ENCODE data around the gene CD1C.
"Not testable (repeated sequence)": the region's sequence is repeated elsewhere in the genome, so short reads cannot be mapped to it uniquely, and the experiment has no call there.

Gene CD1C

DNA sequence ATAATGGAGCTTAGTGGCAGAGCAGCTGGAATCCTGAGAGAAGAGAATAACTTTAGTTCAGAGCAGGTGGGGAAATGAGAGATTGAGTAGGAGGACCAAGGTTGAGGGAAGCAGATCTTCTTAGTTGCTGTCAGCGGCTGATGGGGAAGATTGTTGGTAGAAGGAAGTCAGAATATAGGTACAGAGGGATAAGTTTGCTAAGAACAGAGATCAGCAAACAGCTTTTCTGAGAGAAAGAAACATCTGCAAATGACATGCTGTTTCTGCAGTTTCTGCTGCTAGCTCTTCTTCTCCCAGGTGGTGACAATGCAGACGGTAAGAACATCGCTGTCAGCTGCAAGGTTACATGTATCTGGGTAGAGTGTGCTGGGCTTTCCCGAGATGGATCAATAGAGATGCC is at the start of gene CD1C:
Gene CD1C (plus strand): TSS at position 113 of the 400 bp plus-strand sequence. CDS start 142 bp downstream, at position 255.
- no peak for DNase-seq (ENCODE audit: low read depth)
- Histone ChIP-seq H3K9ac (ENCODE audit: low read length) (no peak within 1 kb of the TSS), H3K4me1 (ENCODE audit: control insufficient read depth, insufficient read depth, low read length) (no peaks in the 10 kb centered on the region), H3K9me3 (ENCODE audit: control insufficient read depth, low read length) (no peaks in the 10 kb centered on the region), H3K36me3 (ENCODE audit: control insufficient read depth, insufficient read depth, low read length, severe bottlenecking) (no peaks in the 10 kb centered on the region), H3K27me3 (replicated peaks; ENCODE audit: control insufficient read depth, insufficient read depth, low read length) (no peaks in the 10 kb centered on the region), H3K4me3 (ENCODE audit: low read length) (no peak within 1 kb of the TSS)

DNA sequence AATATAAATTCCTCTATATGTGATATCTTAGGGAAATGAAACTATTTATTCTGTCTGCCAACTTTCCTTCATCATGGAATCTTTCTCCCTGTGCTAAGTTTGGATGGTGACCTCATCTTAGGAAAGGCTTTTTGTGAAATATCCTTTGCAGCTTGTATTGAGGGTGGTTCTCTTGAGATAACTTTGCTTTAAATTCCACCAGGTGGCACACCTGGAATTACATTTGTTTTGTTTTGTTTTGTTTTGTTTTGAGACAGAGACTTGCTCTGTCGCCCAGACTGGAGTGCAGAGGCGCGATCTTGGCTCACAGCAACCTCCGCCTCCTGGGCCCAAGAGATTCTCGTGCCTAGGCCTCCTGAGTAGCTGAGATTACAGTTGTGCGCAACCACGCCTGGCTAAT is 43.1 kb upstream of the CD1C start:
- no peak for DNase-seq (ENCODE audit: low read depth)
- H3K9ac ChIP-seq (ENCODE audit: low read length), result no peak overlapping the region
- H3K27me3 ChIP-seq (replicated peaks; ENCODE audit: control insufficient read depth, insufficient read depth, low read length), result peaks cover 5% of the 10 kb centered on the region
- no peak overlapping the region for H3K4me3 ChIP-seq (ENCODE audit: low read length)
- H3K9me3 ChIP-seq (ENCODE audit: control insufficient read depth, low read length), result peaks cover 2% of the 10 kb centered on the region
- H3K36me3 ChIP-seq (ENCODE audit: control insufficient read depth, insufficient read depth, low read length, severe bottlenecking), result no peaks in the 10 kb centered on the region
- no peaks in the 10 kb centered on the region for H3K4me1 ChIP-seq (ENCODE audit: control insufficient read depth, insufficient read depth, low read length)

- no peak for DNase-seq (ENCODE audit: low read depth)
- Histone ChIP-seq H3K4me1 (ENCODE audit: control insufficient read depth, insufficient read depth, low read length) (no peaks in the 10 kb centered on the region), H3K27me3 (replicated peaks; ENCODE audit: control insufficient read depth, insufficient read depth, low read length) (peaks cover 5% of the 10 kb centered on the region), H3K4me3 (ENCODE audit: low read length) (no peak overlapping the region), H3K36me3 (ENCODE audit: control insufficient read depth, insufficient read depth, low read length, severe bottlenecking) (no peaks in the 10 kb centered on the region), H3K9ac (ENCODE audit: low read length) (no peak overlapping the region), H3K9me3 (ENCODE audit: control insufficient read depth, low read length) (no peaks in the 10 kb centered on the region)
These were observed 41.6 kb upstream of the CD1C start for GRCh38 chr1:158248118-158248517.

GRCh38 chr1:158248771-158249170 is 41.0 kb upstream of the CD1C start:
- Histone ChIP-seq H3K27me3 (replicated peaks; ENCODE audit: control insufficient read depth, insufficient read depth, low read length) (peaks cover 5% of the 10 kb centered on the region), H3K4me3 (ENCODE audit: low read length) (no peak overlapping the region), H3K9me3 (ENCODE audit: control insufficient read depth, low read length) (no peaks in the 10 kb centered on the region), H3K9ac (ENCODE audit: low read length) (no peak overlapping the region), H3K36me3 (ENCODE audit: control insufficient read depth, insufficient read depth, low read length, severe bottlenecking) (no peaks in the 10 kb centered on the region), H3K4me1 (ENCODE audit: control insufficient read depth, insufficient read depth, low read length) (no peaks in the 10 kb centered on the region)
- no peak for DNase-seq (ENCODE audit: low read depth)

GRCh38 chr1:158249646-158250045 is 40.1 kb upstream of the CD1C start:
- H3K9me3 ChIP-seq (ENCODE audit: control insufficient read depth, low read length), result no peaks in the 10 kb centered on the region
- peaks cover 5% of the 10 kb centered on the region for H3K27me3 ChIP-seq (replicated peaks; ENCODE audit: control insufficient read depth, insufficient read depth, low read length)
- no peak overlapping the region for H3K4me3 ChIP-seq (ENCODE audit: low read length)
- H3K4me1 ChIP-seq (ENCODE audit: control insufficient read depth, insufficient read depth, low read length), result no peaks in the 10 kb centered on the region
- H3K36me3 ChIP-seq (ENCODE audit: control insufficient read depth, insufficient read depth, low read length, severe bottlenecking), result no peaks in the 10 kb centered on the region
- no peak for DNase-seq (ENCODE audit: low read depth)
- no peak overlapping the region for H3K9ac ChIP-seq (ENCODE audit: low read length)

DNA sequence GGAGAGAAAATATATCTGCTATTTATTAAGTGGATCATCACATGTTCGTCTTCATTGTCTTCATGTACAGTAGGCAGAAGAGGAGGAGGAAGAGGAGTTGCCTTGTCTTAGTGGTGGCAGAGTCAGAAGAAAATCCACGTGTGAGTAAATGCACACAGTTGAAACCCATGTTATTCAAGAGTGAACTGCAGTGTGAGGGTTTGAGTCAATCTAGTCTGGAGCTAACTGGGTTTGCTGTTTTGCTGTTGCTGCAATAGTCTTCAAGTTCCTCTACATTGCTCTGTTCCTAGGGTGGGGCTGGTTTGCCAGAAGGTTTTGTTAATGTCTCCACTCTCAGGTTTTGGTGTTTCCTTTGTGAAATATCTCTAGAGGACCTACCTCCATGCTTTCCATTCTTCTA is 38.6 kb upstream of the CD1C start:
- Histone ChIP-seq H3K9ac (ENCODE audit: low read length) (no peak overlapping the region), H3K27me3 (replicated peaks; ENCODE audit: control insufficient read depth, insufficient read depth, low read length) (peaks cover 5% of the 10 kb centered on the region), H3K4me3 (ENCODE audit: low read length) (no peak overlapping the region), H3K36me3 (ENCODE audit: control insufficient read depth, insufficient read depth, low read length, severe bottlenecking) (no peaks in the 10 kb centered on the region), H3K4me1 (ENCODE audit: control insufficient read depth, insufficient read depth, low read length) (no peaks in the 10 kb centered on the region), H3K9me3 (ENCODE audit: control insufficient read depth, low read length) (no peaks in the 10 kb centered on the region)
- no peak for DNase-seq (ENCODE audit: low read depth)

DNA sequence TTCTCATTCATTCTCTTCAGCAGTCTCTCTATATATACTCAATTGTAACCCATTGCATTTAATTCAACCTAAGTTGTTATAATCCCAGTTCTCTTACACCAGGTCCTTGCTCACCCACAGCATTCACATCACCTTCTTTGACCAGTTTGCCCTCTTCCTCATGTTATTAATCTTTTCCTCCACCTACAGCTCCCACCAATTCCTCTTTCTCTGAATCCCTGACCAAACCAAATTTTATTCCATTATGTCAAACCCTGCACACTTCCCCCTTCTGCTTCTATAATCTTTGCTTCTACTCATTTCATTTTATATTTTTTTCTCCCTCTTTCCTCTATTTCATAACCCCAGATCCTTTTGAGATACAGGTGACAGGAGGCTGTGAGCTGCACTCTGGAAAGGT is 34.1 kb upstream of the CD1C start:
- Histone ChIP-seq H3K4me3 (ENCODE audit: low read length) (no peak overlapping the region), H3K27me3 (replicated peaks; ENCODE audit: control insufficient read depth, insufficient read depth, low read length) (peaks cover 3% of the 10 kb centered on the region), H3K9me3 (ENCODE audit: control insufficient read depth, low read length) (no peaks in the 10 kb centered on the region), H3K9ac (ENCODE audit: low read length) (no peak overlapping the region), H3K36me3 (ENCODE audit: control insufficient read depth, insufficient read depth, low read length, severe bottlenecking) (no peaks in the 10 kb centered on the region), H3K4me1 (ENCODE audit: control insufficient read depth, insufficient read depth, low read length) (no peaks in the 10 kb centered on the region)
- DNase-seq (ENCODE audit: low read depth), result no peak

GRCh38 chr1:158256747-158257146 is 33.0 kb upstream of the CD1C start:
- H3K9ac ChIP-seq (ENCODE audit: low read length); H3K36me3 ChIP-seq (ENCODE audit: control insufficient read depth, insufficient read depth, low read length, severe bottlenecking); H3K4me1 ChIP-seq (ENCODE audit: control insufficient read depth, insufficient read depth, low read length); H3K4me3 ChIP-seq (ENCODE audit: low read length); H3K27me3 ChIP-seq (replicated peaks; ENCODE audit: control insufficient read depth, insufficient read depth, low read length); DNase-seq (ENCODE audit: low read depth); H3K9me3 ChIP-seq (ENCODE audit: control insufficient read depth, low read length): not testable (repeated sequence)

DNA sequence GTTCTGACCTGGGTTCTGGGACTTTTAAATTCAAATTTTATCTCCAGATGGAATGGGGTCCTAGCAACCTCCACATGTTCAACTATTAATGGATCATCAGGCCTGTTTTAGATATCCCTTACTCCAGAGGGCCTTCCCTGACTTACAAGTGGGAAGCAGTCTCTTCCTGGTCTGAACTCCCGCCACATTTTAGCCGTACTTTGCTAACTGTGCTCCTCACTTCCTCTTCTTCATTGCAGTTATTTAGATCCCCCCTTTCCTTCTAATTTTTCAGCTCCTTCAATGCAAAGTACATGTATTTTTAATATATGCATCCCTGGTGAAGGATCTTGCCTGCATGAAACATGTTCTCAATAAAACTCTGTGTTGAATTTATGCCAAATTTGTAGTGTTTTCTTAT is 31.8 kb upstream of the CD1C start:
- no peak overlapping the region for H3K9ac ChIP-seq (ENCODE audit: low read length)
- H3K9me3 ChIP-seq (ENCODE audit: control insufficient read depth, low read length), result no peaks in the 10 kb centered on the region
- H3K36me3 ChIP-seq (ENCODE audit: control insufficient read depth, insufficient read depth, low read length, severe bottlenecking), result no peaks in the 10 kb centered on the region
- H3K4me1 ChIP-seq (ENCODE audit: control insufficient read depth, insufficient read depth, low read length), result no peaks in the 10 kb centered on the region
- no peaks in the 10 kb centered on the region for H3K27me3 ChIP-seq (replicated peaks; ENCODE audit: control insufficient read depth, insufficient read depth, low read length)
- DNase-seq (ENCODE audit: low read depth), result no peak
- H3K4me3 ChIP-seq (ENCODE audit: low read length), result no peak overlapping the region

DNA sequence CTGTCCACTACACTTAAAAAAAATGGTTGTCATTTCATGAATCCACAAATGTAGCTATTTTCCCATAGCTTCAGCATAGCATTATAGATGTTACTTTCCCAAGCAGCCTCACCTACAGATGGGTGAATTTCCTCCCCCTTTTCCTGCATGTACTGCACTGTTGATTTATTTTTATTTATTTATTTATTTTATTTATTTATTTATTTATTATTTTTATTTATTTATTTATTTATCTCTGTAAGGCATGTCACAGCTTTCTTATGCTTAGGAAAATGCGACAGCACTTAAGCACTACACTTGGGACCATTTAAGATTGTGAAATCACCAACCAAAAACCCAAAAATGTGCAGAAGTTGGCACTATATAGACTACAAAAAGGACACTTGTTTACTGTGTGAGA is 30.6 kb upstream of the CD1C start:
- no peak for DNase-seq (ENCODE audit: low read depth)
- Histone ChIP-seq H3K9ac (ENCODE audit: low read length) (no peak overlapping the region), H3K4me3 (ENCODE audit: low read length) (no peak overlapping the region), H3K27me3 (replicated peaks; ENCODE audit: control insufficient read depth, insufficient read depth, low read length) (no peaks in the 10 kb centered on the region), H3K9me3 (ENCODE audit: control insufficient read depth, low read length) (no peaks in the 10 kb centered on the region), H3K36me3 (ENCODE audit: control insufficient read depth, insufficient read depth, low read length, severe bottlenecking) (no peaks in the 10 kb centered on the region), H3K4me1 (ENCODE audit: control insufficient read depth, insufficient read depth, low read length) (no peaks in the 10 kb centered on the region)

GRCh38 chr1:158272681-158273080 is 17.0 kb upstream of the CD1C start:
- Histone ChIP-seq H3K9me3 (ENCODE audit: control insufficient read depth, low read length) (peaks cover 4% of the 10 kb centered on the region), H3K4me1 (ENCODE audit: control insufficient read depth, insufficient read depth, low read length) (no peaks in the 10 kb centered on the region), H3K4me3 (ENCODE audit: low read length) (no peak overlapping the region), H3K36me3 (ENCODE audit: control insufficient read depth, insufficient read depth, low read length, severe bottlenecking) (no peaks in the 10 kb centered on the region), H3K27me3 (replicated peaks; ENCODE audit: control insufficient read depth, insufficient read depth, low read length) (no peaks in the 10 kb centered on the region), H3K9ac (ENCODE audit: low read length) (no peak overlapping the region)
- no peak for DNase-seq (ENCODE audit: low read depth)

DNA sequence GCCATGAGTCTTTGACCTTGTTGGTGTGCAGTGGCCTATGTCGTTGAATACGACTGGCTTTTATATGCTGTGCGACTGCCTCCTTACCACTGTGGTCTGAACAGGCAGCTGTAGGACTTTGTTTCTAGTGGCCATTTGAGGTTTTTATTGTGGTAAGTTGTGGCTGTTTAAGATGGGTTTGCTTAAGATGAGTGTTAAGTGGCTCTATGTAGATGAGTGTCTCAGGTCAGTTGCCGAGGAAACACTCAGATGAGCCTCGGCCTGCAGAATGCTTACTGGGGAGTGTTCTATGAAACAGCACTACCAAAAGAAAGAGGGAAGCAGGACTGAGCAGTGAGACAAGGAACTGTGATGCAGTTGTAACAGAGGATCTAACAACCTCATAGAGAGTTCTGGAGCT is 14.9 kb upstream of the CD1C start:
- Histone ChIP-seq H3K36me3 (ENCODE audit: control insufficient read depth, insufficient read depth, low read length, severe bottlenecking) (no peaks in the 10 kb centered on the region), H3K4me3 (ENCODE audit: low read length) (no peak overlapping the region), H3K4me1 (ENCODE audit: control insufficient read depth, insufficient read depth, low read length) (no peaks in the 10 kb centered on the region), H3K9me3 (ENCODE audit: control insufficient read depth, low read length) (peaks cover 4% of the 10 kb centered on the region), H3K9ac (ENCODE audit: low read length) (no peak overlapping the region), H3K27me3 (replicated peaks; ENCODE audit: control insufficient read depth, insufficient read depth, low read length) (no peaks in the 10 kb centered on the region)
- DNase-seq (ENCODE audit: low read depth), result no peak
